GM19238 (cell line): ENCODE data around the gene AP5Z1.
"Not testable (repeated sequence)": the region's sequence is repeated elsewhere in the genome, so short reads cannot be mapped to it uniquely, and the experiment has no call there.

Experiments used
- DNase-seq: peaks from one replicate; pipeline ENCODE4 v3.0.0; 2011; ENCODE audit warnings: low spot score; ENCODE audit not compliant: insufficient read length

AP5Z1 gene

DNA sequence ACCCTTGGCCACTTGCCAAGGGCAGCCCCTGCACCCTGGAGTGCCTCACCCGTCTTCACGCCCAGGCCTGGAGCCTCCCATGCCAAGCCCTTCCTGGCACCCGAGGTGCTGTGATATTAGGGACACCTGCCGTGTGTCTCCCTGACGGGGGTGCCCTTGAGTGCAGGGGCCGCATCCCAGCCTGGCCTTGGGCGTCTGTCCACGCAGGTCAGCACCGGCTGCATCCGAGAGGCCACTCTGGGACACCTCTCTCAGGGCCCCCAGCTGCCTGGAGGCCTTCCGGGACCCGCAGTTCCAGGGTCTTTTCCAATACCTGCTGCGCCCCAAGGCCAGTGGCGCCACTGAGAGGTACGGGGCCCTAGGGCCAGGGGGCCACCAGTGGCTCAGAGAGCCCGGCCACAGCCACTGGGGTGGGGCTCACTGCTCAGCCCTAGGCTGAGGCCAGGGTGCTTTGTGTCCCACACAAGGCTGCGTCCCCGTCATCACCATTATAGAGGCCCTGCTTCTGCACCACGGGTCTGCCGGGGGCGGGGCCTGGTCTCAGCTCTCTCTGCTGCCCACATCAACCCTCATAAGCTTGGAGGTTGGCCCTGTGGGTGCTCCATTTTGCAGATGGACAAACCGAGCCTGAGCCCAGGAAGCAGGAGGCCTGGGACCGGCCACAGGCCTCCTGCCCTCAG lies 12.7 kb downstream of the AP5Z1 start:
- no peak for DNase-seq

DNA sequence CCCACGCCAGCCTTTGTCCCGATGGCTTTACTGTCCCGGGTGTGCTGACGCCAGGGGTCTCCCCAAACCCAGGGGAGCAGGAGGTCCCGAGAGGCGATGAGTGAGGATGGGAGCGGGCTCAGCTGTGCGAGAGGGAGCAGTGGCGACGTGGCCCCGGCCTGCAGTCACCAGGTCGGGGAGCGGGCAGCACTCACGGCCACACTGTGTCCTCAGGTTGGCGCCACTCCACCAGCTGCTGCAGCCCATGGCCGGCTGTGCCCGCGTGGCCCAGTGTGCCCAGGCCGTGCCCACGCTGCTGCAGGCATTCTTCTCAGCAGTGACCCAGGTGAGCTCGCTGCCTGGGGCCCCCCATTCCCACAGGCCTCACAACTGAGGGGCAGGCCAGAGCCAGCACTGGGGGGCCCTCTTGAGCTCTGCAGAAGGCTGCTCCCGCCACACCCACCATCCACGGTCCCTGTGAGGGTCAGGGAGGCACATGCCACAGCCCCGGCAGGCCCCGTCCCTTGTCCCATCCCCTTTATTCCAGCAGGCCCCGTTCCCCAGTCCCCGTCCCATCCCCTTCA lies 13.3 kb downstream of the AP5Z1 start:
- no peak for DNase-seq

DNA sequence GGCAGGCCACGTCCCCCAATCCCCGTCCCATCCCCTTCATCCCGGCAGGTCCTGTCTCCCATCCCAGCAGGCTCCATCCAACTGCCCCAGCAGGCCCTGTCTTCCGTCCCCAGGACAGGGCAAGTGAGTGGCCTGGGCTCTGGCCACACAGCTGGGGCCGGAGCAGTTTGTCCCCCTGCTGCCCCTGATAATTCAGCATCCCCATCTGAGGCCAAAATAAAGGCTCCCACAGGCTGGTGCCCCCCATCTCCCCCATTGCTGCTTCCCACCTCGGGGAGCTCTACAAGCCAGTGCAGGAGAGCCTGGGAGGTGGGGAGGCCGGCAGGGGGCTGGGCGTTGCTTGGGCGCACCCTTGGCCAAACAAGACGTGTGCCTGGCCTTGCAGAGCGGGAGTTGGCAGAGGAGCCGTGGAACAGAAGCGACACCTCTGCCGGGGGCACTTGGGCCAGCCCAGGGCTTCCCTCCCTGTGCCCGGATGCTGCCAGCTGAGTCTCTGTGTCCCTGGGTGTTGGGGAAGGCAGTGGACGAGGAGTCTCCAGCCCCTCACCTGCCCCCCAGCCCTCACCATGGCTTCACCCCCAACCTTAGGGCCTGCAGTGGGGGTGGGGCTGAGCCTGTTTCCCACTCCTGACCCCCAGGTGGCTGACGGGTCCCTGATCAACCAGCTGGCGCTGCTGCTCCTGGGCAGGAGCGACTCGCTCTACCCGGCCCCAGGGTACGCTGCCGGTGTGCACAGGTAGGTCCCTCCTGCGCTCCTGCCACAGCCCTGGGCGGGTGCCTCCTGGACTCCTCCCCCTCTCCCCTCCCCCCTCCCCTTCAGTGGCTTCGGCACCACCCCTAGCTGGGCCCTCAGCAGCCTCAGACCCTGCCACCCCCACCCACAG lies 14.0 kb downstream of the AP5Z1 start:
- DNase-seq, result no peak

DNA sequence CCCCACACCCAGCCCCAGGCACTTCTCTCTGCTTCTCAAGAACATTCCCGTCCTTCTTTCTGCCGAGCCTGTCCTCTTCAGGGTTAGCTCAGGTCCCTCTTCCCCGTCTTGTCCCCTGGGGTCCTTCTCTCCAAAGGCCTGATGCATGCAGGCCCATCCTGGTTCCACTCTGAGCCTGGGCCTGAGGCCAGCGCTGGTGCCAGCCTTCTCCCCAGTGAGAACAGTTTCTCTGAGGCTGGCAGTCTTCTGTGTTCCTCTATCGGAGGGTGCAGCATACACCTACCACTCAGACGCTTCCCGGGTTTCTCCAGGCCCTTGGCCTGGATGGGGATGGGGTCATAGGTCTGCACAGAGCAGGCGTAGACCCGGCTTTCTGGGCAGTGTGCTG lies 14.6 kb downstream of the AP5Z1 start:
- DNase-seq, result no peak

DNA sequence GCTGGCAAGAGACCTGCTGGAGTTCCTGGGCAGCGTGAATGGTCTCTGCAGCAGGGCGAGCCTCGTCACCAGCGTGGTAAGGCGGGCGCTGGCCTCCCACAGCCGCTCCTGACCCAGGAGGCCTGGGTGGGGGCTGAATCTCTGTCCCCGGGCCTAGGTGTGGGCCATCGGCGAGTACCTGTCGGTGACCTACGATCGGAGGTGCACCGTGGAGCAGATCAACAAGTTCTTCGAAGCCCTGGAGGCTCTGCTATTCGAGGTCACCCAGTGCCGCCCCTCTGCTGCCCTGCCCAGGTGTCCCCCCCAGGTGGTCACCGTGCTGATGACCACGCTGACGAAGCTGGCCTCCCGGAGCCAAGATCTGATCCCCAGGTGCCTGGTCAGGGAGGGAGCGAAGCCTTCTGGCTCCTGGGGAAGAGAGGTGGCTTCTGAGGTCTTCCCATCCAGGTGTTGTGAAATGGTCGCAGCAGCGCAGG lies 15.1 kb downstream of the AP5Z1 start:
- DNase-seq, result no peak

DNA sequence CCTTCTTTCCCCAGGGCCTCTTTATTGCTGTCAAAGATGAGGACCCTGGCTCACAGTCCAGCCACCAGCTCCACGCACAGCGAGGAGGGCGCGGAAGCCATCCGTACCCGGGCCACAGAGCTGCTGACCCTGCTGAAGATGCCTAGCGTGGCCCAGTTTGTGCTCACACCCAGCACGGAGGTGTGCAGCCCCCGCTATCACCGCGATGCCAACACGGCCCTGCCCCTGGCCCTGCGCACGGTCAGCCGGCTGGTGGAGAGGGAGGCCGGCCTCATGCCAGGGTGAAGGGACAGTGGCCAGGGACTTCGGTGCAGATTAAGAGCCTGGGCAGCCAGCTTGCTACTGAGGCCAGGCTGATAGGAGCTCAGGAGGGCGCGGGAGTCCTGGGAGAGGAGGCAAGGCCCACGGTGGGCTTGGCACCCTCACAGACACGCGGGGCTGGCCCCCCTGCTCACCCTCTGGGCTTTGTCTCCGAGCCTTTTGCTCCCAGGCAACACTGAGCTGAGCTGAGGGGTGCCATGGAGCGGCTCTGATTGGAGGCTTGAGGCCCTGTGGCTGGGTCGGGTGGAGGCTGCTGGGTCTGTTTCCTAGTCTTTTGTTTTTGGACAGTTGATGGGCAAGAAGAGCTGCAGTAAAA lies 15.8 kb downstream of the AP5Z1 start:
- DNase-seq, result no peak

DNA sequence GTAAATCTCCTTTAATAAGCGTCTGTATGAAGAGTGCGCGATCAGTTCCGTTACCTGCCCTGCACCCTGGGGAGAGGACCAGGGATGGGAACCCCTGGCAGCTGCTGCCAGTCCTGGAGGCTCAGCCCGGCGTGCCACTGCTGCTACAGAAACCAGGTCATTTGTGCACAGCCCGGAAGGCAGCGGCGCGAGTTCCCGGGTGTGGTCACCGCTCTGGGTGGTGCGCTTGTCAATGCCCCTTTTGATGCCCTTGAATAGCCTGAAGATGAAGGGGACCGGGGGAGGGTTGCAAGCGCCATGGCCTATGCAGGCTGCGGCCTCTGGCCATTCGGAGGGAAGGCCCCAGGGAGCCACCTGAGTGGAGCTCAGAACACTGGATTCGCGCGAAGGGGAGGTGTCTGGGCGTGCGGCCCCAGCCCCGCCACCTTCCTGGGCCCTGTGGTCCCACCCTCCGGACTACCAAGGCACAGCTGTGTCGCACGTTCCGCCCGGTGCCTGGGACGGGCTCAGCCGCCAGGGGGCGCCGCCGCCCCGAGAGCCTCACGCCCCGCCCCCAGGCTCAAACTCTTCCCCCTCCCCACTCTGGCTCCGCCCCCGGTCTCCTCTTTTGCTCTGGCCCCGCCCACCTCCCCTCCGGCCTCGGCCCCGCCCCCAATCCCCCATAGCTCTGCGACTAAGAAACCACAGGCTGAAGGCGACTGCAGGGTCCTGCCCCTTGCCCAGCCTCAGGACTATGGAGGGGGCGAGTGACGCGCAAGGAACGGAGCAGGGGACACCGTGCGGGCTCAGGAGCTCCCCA lies 16.5 kb downstream of the AP5Z1 start:
- DNase-seq, result peak; percentile 64

DNA sequence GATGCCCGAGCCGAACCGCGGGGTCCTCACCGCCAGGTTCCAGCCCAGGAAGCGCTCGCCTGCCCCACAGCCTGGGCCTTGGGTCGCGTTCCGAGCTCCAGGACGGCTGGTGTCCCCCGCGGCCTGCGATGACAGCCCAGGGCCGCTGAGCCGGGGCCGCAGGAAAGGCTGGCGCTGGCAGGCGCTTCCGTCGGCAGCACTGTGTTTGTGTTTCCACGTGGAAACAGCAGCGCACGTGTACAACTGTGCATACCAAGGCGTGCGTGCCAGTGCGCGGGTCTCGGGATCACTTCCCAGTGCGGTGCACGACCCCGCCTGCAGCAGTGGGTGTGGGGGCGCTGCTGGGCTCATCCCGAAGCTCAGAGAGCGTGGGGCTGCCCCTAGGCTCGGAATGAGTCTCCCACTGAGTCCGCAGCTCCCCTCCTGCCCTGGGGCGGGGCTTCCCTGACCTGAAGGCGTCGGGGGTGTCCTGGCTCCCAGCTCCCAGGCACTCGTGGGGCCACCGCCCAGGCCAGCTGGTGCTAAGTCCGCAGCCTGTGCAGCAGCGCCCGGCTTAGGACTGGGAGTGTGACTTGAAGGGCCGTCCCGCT lies 17.2 kb downstream of the AP5Z1 start:
- no peak for DNase-seq

DNA sequence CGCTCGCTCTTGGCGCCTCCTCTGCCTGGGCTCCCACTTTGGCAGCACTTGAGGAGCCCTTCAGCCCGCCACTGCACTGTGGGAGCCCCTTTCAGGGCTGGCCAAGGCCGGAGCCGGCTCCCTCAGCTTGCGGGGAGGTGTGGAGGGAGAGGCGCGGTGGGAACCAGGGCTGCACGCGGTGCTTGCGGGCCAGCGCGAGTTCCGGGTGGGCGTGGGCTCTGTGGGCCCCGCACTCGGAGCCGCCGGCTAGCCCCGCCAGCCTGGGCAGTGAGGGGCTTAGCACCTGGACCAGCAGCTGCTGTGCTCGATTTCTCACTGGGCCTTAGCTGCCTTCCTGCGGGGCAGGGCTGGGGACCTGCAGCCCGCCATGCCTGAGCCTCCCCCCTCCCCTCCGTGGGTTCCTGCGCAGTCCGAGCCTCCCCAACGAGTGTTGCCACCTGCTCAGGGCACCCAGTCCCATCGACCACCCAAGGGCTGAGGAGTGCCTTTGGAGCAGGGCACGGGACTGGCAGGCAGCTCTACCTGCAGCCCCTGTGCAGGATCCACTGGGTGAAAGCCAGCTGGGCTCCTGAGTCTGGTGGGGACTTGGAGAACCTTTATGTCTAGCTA lies 18.1 kb downstream of the AP5Z1 start:
- DNase-seq, result not testable (repeated sequence)

DNA sequence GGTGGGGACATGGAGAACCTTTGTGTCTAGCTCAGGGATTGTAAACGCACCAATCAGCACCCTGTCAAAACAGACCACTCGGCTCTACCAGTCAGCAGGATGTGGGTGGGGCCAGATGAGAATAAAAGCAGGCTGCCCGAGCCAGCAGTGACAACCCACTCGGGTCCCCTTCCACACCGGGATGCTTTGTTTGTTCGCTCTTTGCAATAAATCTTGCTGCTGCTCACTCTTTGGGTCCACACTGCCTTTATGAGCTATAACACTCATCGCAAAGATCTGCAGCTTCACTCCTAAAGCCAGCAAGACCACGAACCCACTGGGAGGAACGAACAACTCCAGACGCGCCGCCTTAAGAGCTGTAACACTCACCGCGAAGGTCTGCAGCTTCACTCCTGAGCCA lies 18.7 kb downstream of the AP5Z1 start:
- not testable (repeated sequence) for DNase-seq

DNA sequence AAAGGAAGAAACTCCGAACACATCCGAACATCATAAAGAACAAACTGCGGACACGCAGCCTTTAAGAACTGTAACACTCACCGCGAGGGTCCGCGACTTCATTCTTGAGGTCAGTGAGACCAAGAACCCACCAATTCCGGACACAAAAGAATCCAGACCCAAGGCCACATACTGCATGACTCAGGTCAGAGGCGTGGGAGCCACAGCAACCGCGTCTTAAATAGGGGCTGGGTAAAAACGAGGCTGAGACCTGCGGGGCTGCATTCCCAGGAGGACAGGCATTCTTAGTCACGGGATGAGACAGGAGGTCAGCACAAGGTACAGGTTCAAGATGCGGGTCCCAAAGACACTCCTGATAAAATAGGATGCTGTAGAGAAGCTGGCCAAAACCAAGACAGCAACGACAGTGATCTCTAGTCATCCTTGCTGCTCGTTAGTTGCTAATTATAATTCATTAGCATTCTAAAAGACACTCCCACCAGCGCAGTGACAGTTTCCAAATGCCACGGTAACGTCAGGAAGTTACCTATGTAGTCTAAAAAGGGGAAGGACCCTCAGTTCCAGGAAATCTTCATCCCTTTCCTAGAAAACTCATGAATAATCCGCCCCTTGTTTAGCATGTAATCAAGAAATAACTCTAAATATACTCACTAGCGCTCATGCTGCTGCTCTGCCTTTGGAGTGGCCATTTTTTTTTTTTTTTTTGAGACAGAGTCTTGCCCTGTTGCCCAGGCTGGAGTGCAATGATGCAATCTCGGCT lies 19.3 kb downstream of the AP5Z1 start:
- no peak for DNase-seq

DNA sequence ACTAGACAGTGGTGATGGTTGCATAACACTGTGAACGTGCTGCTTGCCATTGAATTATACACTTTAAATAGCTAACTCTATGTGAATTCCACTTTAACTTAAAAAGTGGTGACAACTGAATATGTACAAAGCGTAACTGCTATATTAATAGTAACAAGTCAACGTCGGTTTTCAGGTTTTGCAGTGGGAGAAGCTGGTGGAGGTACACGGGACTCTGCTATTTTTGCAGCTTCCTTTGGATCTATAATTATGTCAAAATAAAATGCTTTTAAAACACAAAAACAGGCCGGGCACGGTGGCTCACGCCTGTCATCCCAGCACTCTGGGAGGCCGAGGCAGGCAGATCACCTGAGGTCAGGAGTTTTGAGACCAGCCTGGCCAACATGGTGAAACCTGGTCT lies 21.0 kb downstream of the AP5Z1 start:
- DNase-seq, result no peak

DNA sequence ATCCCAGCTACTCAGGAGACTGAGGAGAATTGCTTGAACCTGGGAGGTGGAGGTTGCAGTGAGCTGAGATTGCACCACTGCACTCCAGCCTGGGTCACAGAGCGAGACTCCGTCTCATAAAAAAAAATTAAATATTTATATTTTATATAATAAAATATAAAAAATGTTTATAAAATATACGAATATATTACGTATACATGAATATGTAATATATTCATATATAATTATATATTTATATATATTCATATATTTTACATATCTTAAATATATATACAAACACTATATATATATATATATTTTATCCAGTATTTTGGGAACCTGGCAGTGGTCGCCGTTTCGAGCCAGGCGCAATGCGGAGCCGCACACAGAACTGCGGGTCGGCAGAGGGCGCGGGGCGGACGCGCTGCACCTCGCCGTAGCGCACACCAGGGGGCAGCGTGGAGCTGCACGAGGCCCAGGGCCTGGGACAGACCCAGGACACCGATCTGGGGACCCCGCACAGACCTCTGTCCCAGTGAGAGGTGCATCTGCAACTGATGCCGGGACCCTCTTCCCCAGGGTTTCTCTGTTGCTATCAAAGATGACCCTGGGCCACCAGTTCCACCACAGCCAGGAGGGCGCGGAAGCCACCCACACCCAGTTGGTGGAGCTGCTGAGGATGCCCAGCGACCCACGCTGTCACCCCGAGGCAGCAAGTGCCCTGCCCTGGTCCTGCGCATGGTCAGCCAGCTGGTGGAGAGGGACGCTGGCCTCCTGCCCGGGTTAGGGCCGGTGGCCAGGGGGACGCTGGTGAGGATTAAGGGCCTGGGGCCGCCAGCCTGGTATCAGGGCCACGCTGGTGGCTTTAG lies 22.7 kb downstream of the AP5Z1 start:
- DNase-seq, result peak; percentile 79

DNA sequence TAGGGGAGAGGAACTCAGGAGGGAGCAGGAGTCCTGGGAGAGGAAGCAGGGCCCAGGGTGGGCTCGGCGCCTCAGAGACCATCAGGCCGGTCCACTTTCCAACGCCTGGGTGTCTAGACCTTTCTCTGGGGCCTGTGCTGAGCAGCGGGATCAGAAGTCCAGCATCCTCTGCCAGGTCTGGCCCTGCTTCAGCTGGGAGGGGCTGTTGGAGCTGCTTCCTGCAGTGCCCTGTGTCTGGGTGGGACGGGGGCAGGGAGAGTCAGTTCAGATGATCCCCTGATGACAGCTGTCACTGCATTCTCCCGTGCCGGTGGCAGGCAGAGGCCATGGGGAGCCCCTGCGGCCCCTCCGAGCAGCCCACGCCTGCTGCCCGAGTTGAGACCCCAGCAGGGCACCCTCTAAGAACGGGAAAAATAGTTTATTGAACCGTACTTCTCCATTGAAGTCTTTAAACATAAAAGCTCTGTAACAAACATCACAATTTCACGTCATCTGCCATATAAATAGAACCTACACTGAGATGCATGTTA lies 23.3 kb downstream of the AP5Z1 start:
- DNase-seq, result no peak

DNA sequence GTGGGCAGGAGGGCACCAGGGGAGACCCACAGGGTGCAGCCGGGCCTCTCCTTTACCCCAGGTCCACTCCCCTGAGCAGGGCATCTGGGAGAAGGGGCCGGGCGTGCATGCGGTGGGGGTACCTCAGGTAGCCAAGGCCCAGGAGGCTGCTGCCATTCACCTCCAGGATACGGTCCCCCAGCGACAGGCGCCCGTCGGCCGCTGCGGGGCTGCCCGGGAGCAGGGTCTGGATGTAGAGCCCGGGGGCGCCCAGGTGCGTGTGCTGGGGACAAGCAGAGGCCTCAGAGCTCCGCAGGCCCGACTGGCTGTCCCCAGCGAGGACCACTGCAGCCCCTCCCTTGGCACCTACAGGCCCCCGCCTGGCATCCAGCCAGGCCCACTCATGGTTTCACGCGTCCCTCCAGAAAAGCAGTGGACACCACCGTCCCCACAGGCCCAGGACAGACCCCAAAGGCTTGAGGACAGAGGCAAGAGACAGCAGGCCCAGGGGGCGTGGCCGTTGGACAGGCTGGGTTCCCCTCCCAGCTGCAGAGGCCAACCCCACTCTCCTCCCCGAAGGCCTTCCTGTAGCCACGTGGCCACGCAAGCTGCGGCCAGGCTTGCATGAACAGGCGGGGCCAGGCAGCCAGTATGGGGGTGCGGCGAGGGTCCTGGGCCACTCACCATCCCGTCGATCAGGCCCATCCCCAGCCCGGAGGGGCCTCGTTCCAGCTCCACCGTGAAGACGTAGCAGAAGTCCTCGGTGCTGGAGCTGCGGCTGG lies 24.3 kb downstream of the AP5Z1 start:
- DNase-seq, result no peak

DNA sequence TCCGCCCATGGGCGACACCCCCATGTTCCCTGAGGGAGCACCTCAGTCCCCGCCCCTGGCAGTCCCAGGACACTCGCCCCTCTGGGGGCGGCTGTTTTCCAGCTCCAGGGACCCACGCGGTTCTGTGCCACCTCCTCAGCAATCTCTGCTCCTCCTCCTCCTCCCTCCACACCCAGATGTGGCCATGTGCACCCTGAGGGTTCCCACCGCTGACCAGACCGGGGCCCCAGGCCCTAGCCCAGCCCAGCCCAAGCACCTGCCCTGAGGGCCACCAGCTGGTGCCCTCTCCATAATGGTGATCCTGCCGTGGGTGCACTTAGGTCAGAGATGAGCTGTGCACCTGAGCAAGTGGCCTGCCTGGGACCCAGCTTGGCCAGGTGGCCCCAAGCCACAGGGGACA lies 25.1 kb downstream of the AP5Z1 start:
- DNase-seq, result no peak
